RKO (cell line): Measurements from ENCODE around the gene RABL2B.

Source experiments
- DNase-seq: peaks from one replicate; pipeline ENCODE4 v3.0.0-alpha.2; 2016; ENCODE audit warnings: low spot score

The RABL2B gene

GRCh38 chr22:50738649-50739227, 44.7 kb downstream of the RABL2B start:
- no peak for DNase-seq

- DNase-seq, result no peak
Measured at GRCh38 chr22:50737728-50738648, 45.4 kb downstream of the RABL2B start, which contains the start of gene ACR. ACR (plus strand) TSS chr22:50738204; CDS start chr22:50738236, 32 bp downstream.

- DNase-seq, result no peak
Measured at GRCh38 chr22:50735739-50736030, 47.8 kb downstream of the RABL2B start.

GRCh38 chr22:50734986-50735738, 48.3 kb downstream of the RABL2B start:
- DNase-seq, result no peak

GRCh38 chr22:50734343-50734771, 49.1 kb downstream of the RABL2B start:
- no peak for DNase-seq

GRCh38 chr22:50733521-50734342, 49.7 kb downstream of the RABL2B start:
- DNase-seq, result no peak

- no peak for DNase-seq
Measured at GRCh38 chr22:50732681-50733080, 50.8 kb downstream of the RABL2B start.

- DNase-seq, result peak; percentile 63
Measured at GRCh38 chr22:50731811-50732624, 51.4 kb downstream of the RABL2B start.

- no peak for DNase-seq
Measured at GRCh38 chr22:50730941-50731661, 52.3 kb downstream of the RABL2B start.

- DNase-seq, result no peak
Measured at GRCh38 chr22:50730013-50730891, 53.2 kb downstream of the RABL2B start.

- DNase-seq, result no peak
Measured at GRCh38 chr22:50729391-50730012, 53.9 kb downstream of the RABL2B start.

GRCh38 chr22:50728523-50728931, 54.9 kb downstream of the RABL2B start:
- no peak for DNase-seq

GRCh38 chr22:50727678-50728522, 55.5 kb downstream of the RABL2B start:
- no peak for DNase-seq

GRCh38 chr22:50726643-50727340, 56.6 kb downstream of the RABL2B start:
- no peak for DNase-seq

GRCh38 chr22:50725597-50725996, 57.8 kb downstream of the RABL2B start:
- DNase-seq, result no peak

- no peak for DNase-seq
Measured at GRCh38 chr22:50724616-50725015, 58.8 kb downstream of the RABL2B start.

- DNase-seq, result no peak
Measured at GRCh38 chr22:50723991-50724390, 59.4 kb downstream of the RABL2B start.
